GM12891 (cell line): ENCODE results near the gene PRDM16.

Experiments
- PAX5 ChIP-seq: IDR thresholded peaks from 2 replicates; pipeline ENCODE4 v1.6.1; 2011; ENCODE audit warnings: low read length, moderate library complexity, mild to moderate bottlenecking; ENCODE audit not compliant: insufficient read depth, severe bottlenecking
- POLR2A ChIP-seq: IDR thresholded peaks from 2 replicates; pipeline ENCODE4 v1.6.1; 2011; ENCODE audit warnings: low read depth, low read length, control low read depth
- POLR2AphosphoS5 ChIP-seq: IDR thresholded peaks from 2 replicates; pipeline ENCODE4 v1.6.1; 2011; ENCODE audit warnings: low read depth, low read length, control low read depth
- POU2F2 ChIP-seq: IDR thresholded peaks from 2 replicates; pipeline ENCODE4 v1.6.1; 2011; ENCODE audit warnings: low read depth, mild to moderate bottlenecking, control low read depth, low read length, moderate library complexity
- SPI1 ChIP-seq: IDR thresholded peaks from 2 replicates; pipeline ENCODE4 v1.6.1; 2011; ENCODE audit warnings: low read depth, low read length, control low read depth
- TAF1 ChIP-seq: IDR thresholded peaks from 2 replicates; pipeline ENCODE4 v1.6.1; 2011; ENCODE audit warnings: low read depth, low read length, control low read depth

DNA sequence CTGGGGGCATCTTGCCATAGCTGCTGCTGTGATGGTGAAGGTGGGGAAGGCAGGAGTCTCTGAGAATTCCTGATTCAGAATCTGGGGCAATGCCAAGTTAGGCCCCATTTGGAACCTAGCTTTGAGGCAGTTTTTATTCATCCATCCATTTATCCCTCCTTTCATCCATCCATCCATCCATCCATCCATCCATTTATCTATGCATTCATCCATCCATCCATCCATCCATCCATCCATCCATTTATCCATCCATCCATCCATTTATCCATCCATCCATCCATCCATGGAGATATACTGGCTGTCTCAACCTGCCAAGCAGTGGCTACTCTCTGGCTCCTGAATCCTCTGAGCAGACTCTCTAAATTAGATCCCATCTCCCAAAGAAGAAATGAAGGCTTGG, 83.1 kb downstream of the PRDM16 start:
- no peak for TF ChIP-seq POLR2A
- TF ChIP-seq POLR2AphosphoS5: no peak
- TF ChIP-seq POU2F2: no peak
- no peak for TF ChIP-seq TAF1
- TF ChIP-seq PAX5: no peak
- no peak for TF ChIP-seq SPI1
